Loucy (cell line): ENCODE measurements around the gene MCC.

Experiments
- H2AFZ ChIP-seq: fragments of 200-600 bp; sonication (generic); 2 replicates; pipeline ENCODE4 v1.6.0; 2016; ENCODE audit warnings: antibody characterized with exemption, mild to moderate bottlenecking, low read length, moderate library complexity
- H3F3A ChIP-seq: fragments of 200-600 bp; 2 replicates; pipeline ENCODE4 v1.6.0; 2016; ENCODE audit warnings: antibody characterized with exemption, low read depth, mild to moderate bottlenecking
- H3K27me3 ChIP-seq: fragments of 200-600 bp; sonication (generic); 2 replicates; pipeline ENCODE4 v1.6.1; 2014; ENCODE audit warnings: low read length, mild to moderate bottlenecking; ENCODE audit not compliant: insufficient read depth, poor library complexity, severe bottlenecking
- H3K36me3 ChIP-seq: fragments of 200-600 bp; sonication (generic); 2 replicates; pipeline ENCODE4 v1.6.1; 2016; ENCODE audit warnings: low read length; ENCODE audit not compliant: insufficient read depth
- H3K4me1 ChIP-seq: fragments of 200-600 bp; sonication (generic); 2 replicates; pipeline ENCODE4 v1.5.1; 2014; ENCODE audit warnings: low read length, mild to moderate bottlenecking; ENCODE audit not compliant: insufficient read depth, poor library complexity, severe bottlenecking
- H3K4me2 ChIP-seq: fragments of 200-600 bp; sonication (generic); 2 replicates; pipeline ENCODE4 v1.6.0; 2014; ENCODE audit warnings: antibody characterized with exemption, low read length, low read depth, mild to moderate bottlenecking; ENCODE audit not compliant: poor library complexity, severe bottlenecking
- H3K4me3 ChIP-seq: fragments of 200-600 bp; sonication (generic); 2 replicates; pipeline ENCODE4 v1.5.1; 2014; ENCODE audit warnings: low read length, mild to moderate bottlenecking, mixed read lengths; ENCODE audit not compliant: poor library complexity, severe bottlenecking
- H3K79me2 ChIP-seq: fragments of 200-600 bp; sonication (generic); 2 replicates; pipeline ENCODE4 v1.6.1; 2014; ENCODE audit warnings: low read length; ENCODE audit not compliant: insufficient read depth
- H3K9ac ChIP-seq: fragments of 200-600 bp; sonication (generic); 2 replicates; pipeline ENCODE4 v1.6.0; 2014; ENCODE audit warnings: mild to moderate bottlenecking, low read depth, low read length, moderate library complexity; ENCODE audit not compliant: poor library complexity, severe bottlenecking
- H3K9me2 ChIP-seq: fragments of 200-600 bp; sonication (generic); replicated peaks from 2 replicates; pipeline ENCODE4 v1.6.1; 2016; ENCODE audit warnings: low read depth, low read length, mixed read lengths
- H3K9me3 ChIP-seq: fragments of 200-600 bp; sonication (generic); 2 replicates; pipeline ENCODE4 v1.6.1; 2014; ENCODE audit warnings: mild to moderate bottlenecking, antibody characterized with exemption, low read length, low read depth; ENCODE audit not compliant: insufficient read depth
- H4K20me1 ChIP-seq: fragments of 200-600 bp; sonication (generic); 2 replicates; pipeline ENCODE4 v1.6.0; 2014; ENCODE audit warnings: antibody characterized with exemption, low read length, mild to moderate bottlenecking; ENCODE audit not compliant: insufficient read depth, poor library complexity, severe bottlenecking
- EZH2phosphoT487 ChIP-seq: fragments of 200-600 bp; IDR thresholded peaks from 2 replicates; pipeline ENCODE4 v1.6.1; 2018; ENCODE audit warnings: antibody characterized with exemption, mild to moderate bottlenecking, moderate library complexity, borderline replicate concordance
- TF ChIP-seq, protein P1 (sequence below): fragments of 200-600 bp; sonication (generic); conservative IDR thresholded peaks from 2 replicates; pipeline ENCODE4 v1.5.1; 2014; ENCODE audit warnings: mild to moderate bottlenecking, antibody characterized with exemption, low read length

The MCC gene

GRCh38 chr5:113213551-113214425, 274.5 kb downstream of the MCC start:
- Histone ChIP-seq H3K4me2 (no peak overlapping the region), H3K4me3 (no peak overlapping the region), H3K4me1 (peaks cover 2% of the 10 kb centered on the region), H3F3A (no peaks in the 10 kb centered on the region), H3K9ac (no peak overlapping the region), H3K79me2 (no peaks in the 10 kb centered on the region), H2AFZ (no peak overlapping the region), H4K20me1 (no peaks in the 10 kb centered on the region), H3K9me3 (no peaks in the 10 kb centered on the region), H3K27me3 (no peaks in the 10 kb centered on the region), H3K36me3 (no peaks in the 10 kb centered on the region), H3K9me2 (no peaks in the 10 kb centered on the region)
- TF ChIP-seq, protein P1, sequence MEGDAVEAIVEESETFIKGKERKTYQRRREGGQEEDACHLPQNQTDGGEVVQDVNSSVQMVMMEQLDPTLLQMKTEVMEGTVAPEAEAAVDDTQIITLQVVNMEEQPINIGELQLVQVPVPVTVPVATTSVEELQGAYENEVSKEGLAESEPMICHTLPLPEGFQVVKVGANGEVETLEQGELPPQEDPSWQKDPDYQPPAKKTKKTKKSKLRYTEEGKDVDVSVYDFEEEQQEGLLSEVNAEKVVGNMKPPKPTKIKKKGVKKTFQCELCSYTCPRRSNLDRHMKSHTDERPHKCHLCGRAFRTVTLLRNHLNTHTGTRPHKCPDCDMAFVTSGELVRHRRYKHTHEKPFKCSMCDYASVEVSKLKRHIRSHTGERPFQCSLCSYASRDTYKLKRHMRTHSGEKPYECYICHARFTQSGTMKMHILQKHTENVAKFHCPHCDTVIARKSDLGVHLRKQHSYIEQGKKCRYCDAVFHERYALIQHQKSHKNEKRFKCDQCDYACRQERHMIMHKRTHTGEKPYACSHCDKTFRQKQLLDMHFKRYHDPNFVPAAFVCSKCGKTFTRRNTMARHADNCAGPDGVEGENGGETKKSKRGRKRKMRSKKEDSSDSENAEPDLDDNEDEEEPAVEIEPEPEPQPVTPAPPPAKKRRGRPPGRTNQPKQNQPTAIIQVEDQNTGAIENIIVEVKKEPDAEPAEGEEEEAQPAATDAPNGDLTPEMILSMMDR, result no peak
- no peak for TF ChIP-seq EZH2phosphoT487

- no peak overlapping the region for H3K4me2 ChIP-seq
- H3K9me3 ChIP-seq, result no peaks in the 10 kb centered on the region
- H3K4me1 ChIP-seq, result peaks cover 2% of the 10 kb centered on the region
- no peak for TF ChIP-seq EZH2phosphoT487
- TF ChIP-seq, protein P1, result no peak
- H3K79me2 ChIP-seq, result no peaks in the 10 kb centered on the region
- no peaks in the 10 kb centered on the region for H3K9me2 ChIP-seq
- no peaks in the 10 kb centered on the region for H3K36me3 ChIP-seq
- H3F3A ChIP-seq, result no peaks in the 10 kb centered on the region
- no peaks in the 10 kb centered on the region for H3K27me3 ChIP-seq
- no peak overlapping the region for H3K4me3 ChIP-seq
- H4K20me1 ChIP-seq, result no peaks in the 10 kb centered on the region
- H3K9ac ChIP-seq, result no peak overlapping the region
- no peak overlapping the region for H2AFZ ChIP-seq
Observed at GRCh38 chr5:113212244-113212920, 275.9 kb downstream of the MCC start.

- Histone ChIP-seq H3K4me1 (no peaks in the 10 kb centered on the region), H3K36me3 (no peaks in the 10 kb centered on the region), H3K9me2 (no peaks in the 10 kb centered on the region), H3K79me2 (0 out of 2 replicates have a peak, but pooled peaks cover 2% of the 10 kb centered on the region), H3K27me3 (no peaks in the 10 kb centered on the region), H4K20me1 (no peaks in the 10 kb centered on the region), H3K9me3 (no peaks in the 10 kb centered on the region), H3F3A (no peaks in the 10 kb centered on the region), H3K4me2 (no peak overlapping the region), H3K4me3 (no peak overlapping the region), H2AFZ (no peak overlapping the region), H3K9ac (no peak overlapping the region)
- TF ChIP-seq EZH2phosphoT487, result no peak
- TF ChIP-seq, protein P1, result no peak
Observed at GRCh38 chr5:113209498-113209897, 278.8 kb downstream of the MCC start.
